GM21717 (cell line): ENCODE results near the gene LHPP.
"Not testable (repeated sequence)": the region's sequence is repeated elsewhere in the genome, so short reads cannot be mapped to it uniquely, and the experiment has no call there.

Experiments used
- ATAC-seq: cut with Tn5 transposase; IDR thresholded peaks from one replicate; pipeline ENCODE4 v1.9.1; 2021; ENCODE audit warnings: mild to moderate bottlenecking, moderate library complexity; ENCODE audit not compliant: unreplicated experiment

LHPP gene

DNA sequence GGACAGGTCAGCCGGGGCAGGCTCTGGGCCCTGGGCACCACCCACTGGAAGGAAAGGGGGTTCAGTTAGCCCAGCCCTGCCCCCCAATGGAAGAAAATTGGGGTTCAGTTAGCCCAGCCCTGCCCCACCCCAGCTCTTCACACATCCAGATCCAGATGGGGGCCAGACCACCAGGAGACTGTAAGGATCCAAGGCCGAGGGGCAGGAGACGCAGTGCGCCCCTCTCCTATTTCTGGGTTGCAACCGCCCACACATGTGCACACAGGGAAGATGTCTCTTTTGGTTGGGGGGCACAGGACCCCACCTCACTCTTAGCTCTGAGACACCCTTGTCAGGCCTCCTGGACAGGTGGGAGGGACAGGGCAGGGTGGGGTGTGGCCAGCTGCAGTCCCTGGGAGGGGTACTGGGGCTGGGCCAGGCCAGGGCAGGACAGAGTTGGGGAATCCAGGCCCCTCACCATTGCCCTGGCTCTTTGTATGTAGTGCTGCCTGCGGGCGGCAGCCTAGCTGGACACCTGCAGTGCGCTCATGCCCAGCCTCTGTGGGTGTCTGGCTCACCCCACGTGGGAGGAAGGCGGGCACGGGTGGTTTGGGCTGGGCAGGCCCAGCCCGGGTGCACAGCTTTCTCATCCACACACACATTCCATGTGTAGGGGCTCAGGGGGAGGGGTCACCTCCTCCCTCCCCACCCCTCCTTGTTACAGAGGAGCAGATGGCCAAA, 141.2 kb downstream of the LHPP start:
- no peak for ATAC-seq

DNA sequence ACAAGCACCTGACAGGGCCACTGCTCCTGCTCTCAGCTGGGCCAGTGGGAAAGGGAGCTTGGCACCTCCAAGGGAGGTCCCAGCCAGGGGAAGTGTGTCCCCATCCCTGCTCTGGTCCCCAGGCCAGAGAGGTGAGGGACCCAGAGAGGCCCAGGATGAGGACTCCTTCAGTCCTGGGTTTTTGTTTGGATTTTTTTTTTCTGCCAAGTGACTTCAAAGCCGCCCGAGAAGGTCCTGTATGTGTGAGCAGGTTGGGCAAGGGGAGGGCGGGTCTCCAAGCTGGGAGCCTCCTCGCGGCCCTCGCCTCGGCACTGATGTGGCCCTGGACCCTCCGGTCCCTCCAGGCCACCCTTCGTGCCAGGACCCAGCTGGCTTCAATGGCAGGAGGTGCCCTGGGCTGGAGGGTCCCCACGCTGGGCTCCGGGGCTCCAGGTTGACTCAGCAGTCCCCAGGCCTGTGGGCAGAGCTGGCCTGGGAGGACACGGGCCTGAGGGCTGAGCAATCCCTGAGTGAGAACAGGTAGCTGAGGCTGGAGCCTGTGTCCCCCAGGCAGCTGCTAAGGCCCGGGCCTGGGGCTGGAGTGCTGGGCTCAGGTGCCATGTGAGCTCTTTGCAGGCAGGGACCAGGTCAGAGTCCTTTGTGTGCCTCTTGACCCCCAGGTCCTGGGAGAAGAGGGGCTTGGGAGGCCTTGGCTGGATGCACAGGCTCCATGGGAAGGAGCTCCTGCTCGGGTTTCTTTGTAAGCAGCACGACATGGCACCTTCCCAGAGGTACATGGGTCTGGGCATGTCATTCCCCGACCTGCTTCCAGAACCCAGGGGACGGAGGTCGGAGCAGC, 142.0 kb downstream of the LHPP start:
- no peak for ATAC-seq

DNA sequence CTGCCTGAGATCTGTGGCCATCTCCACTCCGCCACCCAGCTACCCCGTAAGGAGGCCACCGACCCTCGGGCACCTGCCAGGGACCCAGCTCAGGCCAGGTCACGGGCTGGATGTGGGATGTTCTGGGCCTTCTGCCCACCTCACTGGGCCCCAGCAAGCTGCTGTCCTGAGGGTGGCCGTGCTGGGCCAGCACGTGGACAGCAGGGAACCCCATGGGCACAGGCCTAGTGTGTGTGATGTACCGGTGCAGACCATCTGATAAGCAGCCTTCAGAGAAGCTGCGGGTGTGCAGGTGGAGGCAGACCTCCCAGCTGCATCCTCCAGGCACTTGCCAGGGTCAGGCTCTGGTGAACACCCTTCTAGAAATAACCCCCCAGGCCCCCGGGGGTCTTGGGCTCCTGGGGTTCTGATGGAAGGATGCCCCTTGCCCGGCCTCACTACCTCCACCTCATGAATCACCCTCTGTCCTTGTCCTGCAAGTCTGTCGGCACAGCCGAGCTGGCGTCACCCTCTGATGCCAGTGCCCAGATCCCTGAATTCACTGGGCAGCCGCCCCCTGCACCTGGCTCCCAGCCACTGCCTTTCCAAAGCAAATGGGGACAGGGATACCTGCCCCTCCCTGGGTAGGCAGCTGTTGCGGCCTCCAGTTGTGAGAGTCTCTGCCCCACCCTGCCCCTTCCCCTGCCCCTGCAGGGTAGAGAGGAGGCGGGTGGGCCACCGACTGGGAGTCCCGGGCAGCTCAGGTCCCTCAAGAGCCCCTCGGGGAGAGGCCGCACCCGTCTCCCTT, 142.8 kb downstream of the LHPP start:
- ATAC-seq = no peak

DNA sequence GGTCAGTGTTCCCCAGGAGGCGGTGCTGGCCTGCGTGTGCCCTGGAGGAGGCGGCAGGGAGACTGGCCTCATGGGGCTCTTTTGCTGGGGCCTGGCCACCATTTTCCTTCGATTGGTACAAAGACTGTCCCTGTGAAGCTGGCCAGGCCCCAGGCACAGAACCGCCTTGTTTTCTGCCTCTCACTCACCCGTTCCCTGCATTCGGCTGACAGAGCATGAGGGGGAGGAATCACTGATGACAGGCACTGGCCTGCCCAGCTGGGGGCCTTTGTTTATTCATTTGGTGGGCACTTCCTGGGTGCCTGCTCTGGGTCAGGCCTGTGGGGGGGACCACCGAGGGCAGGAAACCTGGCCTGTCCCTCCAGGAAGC, 143.4 kb downstream of the LHPP start:
- no peak for ATAC-seq

DNA sequence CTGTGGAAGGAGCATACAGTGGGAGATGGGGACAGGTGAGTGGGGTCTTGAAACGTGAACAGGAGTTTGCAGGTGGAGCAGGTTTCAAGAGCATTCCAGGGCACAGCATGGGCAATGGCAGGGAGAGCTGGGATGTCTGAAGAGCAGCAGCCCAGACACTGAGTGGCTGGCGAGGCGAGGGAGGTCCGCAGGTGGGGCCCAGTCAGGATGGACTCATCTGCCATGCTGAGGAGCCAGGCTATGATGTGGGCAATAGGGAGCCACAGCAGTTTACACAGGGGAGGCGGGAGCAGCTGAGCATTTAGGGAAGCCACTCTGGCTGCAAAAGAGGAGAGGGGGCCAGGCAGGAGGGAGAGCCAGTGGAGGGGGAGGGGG, 143.8 kb downstream of the LHPP start:
- ATAC-seq = no peak

DNA sequence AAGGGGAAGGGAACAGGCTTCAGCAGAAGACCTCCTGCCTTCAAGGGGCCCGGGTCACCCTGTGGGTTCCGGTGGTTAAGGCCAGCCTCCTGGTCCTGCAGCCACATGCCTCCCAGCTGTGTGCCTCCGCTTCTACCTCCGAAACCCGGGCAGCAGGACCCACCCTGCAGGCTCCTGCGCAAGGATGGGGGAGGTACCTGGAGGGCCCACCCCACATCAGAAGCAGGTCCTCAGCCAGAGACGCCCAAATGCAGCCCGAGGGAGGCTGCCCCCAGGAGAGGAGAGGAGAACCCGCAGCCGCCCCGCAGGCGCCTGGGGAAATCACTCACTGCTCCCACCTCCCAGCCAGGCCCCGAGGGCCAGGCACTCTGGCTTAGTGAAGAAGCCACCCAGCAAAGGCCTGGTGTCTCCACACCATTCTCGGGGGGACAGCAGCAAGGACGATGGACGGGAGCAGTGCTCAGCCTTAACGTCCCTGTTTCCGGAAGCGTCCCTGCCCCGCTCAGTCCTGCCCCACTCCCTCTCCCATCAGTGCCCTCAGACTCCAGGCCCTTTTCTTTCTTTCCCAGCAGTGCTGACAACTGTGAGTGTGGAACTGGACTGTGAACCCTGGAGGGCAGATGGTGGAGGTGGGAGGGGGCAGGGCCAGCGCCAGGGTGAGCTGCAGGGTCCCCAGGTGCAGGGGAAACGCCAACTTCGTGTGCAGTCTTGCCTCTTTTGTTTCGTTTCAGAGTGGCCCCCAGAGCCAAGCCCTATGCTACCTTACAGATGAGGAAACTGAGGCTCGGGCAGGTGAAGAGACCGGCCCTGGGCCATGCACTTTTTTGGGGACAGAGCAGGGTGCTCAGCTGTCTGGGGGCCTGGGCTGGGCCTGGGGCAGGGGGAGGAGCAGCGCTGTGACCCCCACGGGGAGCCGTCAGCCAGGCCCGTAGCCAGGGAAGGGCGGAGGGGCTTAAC, 144.5 kb downstream of the LHPP start:
- ATAC-seq = no peak

DNA sequence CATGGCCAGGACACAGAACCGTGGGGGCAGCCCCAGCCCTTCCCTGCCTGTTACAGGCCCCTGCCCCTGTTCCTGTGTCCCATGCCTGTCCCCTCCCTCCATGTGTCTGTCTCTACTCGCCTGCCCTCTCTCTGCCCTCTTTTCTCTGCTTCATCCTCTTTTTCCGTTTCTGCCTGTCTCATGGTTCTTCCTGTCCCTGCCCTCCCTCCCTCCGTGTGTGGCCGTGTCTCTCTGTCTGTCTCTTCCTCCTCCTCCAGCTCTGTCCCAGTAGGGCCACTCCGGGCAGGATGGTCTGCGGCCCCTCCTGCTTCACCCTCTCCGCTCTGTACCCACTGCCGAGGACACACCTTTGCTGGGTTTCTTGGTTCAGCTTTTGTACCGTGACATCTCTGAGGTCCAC, 145.2 kb downstream of the LHPP start:
- ATAC-seq = no peak

DNA sequence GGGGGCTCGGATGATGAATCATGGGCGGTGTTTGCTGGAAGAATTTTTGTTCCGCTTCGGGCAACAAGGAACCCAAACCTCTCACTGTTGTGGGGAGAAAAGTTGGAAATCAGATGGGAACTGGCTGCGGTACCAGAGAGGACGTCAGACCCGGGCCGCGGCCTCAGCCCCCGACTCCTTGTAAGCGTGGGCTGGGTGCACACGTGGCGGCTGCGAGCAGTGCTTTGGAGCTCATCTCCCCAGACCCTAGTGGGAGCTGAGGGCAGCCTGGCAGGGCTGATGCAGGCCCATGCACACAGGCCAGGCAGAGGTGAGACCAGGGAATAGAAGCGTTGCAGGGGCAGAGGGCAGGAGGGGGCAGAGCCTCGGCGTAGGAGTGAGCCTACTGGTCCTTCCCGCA, 146.1 kb downstream of the LHPP start:
- no peak for ATAC-seq

DNA sequence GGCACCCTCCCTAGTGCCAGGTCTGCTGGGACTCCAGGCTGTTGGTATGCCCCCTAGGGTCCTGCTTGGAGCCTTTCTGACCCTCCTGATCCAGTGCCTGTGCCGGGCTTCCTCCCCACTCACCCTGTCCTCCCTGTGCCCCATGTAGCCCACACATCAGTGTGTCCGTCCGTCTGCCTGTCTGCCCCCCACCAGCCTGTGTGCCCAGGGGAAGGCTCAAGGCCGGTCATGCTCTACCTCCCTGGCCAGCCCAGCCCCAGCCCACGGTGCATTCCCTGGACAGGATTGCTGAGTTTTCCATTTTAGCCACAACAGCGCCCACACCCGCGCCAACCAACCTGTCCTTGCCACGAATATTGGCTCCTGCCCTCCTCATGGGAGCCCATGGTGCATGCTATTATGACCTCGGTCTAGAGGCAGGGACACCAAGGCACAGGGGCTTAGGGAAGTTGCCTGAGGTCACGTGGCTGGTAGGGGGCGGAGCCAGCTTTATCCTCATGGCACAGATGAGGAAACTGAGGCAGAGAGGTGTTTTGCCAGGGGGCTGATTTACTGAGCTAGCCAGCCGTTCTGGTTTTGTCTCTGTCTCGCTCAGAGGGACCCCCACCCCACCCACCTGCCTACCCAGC, 146.6 kb downstream of the LHPP start:
- ATAC-seq = no peak

DNA sequence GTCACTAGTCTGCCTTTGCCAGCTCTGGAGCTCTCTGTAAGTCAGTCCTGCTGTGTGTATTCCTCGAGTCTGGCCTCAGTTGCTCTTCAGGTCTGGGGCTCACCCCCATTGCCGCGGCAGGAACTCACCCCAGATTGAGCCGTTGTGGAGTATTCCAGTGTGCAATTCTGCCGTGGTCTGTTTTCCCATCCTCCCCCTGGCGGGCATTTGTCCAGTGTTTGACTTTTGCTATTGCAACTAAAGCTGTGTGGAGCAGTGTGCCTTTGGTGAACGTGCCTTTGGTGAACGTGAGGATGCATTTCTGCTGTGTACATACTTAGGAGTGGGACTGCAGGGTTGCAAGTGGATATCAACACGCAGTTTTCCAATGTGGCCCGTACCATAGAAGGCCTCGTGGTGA, 148.1 kb downstream of the LHPP start:
- ATAC-seq = no peak

DNA sequence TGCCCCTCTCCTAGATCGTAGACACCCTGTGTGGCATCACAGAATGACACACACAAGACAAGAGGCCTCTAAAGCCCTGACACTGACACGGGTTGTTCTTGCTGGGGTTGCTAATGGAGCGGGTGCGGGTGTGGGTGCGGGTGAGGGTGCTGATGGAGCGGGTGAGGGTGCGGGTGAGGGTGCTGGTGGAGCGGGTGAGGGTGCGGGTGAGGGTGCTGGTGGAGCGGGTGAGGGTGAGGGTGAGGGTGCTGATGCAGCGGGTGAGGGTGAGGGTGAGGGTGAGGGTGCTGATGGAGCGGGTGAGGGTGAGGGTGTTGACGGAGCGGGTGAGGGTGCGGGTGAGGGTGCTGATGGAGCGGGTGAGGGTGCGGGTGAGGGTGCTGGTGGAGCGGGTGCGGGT, 148.6 kb downstream of the LHPP start:
- not testable (repeated sequence) for ATAC-seq

DNA sequence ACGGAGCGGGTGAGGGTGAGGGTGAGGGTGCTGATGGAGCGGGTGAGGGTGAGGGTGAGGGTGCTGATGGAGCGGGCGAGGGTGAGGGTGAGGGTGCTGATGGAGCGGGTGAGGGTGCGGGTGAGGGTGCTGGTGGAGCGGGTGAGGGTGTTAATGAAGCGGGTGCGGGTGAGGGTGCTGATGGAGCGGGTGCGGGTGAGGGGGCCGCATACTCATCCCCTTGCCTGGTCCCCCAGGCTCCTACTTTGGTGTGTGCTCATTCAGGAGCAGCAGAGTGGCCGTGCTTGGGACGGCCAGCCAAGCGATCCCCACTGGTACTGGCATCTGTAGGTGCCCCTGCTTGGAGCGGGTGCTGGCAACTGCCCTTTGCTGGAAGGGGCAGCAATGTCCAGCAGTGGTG, 149.2 kb downstream of the LHPP start:
- ATAC-seq = not testable (repeated sequence)

DNA sequence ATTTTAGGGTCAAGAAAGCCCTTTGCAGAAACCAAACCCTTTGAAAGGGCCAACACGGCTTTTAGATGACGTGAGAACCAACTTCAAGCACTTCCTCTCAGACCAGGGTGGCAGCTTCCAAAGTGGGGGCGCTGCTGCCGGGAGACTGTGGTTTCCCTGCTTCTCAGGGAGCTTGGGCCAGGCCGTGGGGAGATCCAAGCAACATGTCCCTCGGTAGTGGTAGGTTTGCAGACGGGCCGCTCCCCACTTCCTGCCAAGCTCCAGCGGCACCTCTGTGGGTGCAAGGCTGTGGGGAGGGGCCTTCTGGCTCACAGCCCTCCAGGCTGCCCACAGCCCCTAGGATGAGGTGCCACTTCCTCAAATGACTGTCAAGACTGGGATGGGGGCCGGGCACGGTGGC, 150.1 kb downstream of the LHPP start:
- no peak for ATAC-seq

DNA sequence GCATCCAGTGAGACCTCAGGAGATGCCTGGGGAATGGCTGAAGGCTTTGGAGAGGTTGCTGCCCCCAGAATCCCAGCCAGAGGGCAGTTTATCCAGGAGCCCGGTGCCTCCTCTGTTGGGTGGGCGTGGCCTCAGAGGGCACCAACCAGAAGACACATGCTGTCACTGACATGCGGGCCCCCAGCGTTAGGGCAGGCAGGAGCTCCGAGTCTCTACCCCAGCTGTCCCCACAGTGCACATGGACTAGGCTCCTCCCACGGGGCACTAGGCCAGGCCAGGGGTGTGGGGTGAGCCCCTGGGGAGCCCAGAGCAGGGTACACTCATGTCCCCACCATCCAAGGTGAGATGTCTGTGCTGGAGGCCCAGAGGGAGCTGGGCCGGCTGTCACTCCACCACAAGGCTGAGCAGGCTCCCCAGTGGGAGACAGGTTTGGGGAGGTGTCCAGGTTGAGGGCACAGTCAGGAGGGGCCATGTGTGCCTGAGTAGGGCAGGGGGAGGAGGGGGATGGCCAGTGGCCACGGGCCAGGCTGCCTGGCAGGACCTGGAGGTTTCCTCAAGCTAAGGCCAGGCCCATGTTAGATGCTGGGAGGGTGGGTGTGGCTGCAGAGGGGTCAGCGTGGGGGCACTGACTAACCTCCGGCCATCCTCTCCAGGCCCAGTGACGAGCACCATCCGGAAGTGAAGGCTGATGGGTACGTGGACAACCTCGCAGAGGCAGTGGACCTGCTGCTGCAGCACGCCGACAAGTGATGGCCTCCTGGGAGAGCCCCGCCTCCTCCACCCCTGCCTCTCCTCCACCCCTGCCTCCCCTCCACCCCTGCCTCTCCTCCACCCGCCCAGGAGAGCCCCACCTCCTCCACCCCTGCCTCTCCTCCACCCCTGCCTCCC, 151.2 kb downstream of the LHPP start:
- no peak for ATAC-seq

DNA sequence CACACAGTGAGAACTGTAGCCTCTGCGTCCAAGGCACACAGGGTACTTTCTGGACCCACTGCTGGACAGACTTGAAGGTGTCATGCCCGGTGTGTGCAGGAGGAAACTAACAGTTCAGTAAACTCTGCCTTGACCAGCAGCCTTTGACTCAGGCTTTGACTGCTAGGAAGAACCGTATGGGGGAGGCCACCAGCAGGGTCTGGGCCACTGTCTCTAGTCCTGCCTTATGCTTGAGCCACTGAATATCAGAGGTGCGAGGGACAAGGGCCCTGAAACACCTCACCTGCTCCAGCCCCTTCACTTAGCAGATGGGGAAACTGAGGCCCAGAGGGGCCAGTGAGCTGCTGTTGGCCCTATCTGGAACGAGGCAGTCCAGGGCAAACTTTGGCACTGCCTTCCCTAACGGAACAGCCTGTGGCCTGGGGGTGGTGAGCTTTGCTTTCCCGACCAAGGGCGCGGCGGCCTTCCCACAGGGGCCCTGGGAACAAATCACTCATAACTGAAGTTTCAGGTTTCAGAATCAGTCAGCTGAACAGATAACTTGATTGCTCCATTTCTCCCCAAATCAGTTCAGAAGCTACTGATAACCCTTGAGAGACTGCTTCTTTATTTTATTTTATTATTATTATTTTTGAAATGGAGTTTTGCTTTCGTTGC, 152.5 kb downstream of the LHPP start:
- ATAC-seq = peak; percentile 73

DNA sequence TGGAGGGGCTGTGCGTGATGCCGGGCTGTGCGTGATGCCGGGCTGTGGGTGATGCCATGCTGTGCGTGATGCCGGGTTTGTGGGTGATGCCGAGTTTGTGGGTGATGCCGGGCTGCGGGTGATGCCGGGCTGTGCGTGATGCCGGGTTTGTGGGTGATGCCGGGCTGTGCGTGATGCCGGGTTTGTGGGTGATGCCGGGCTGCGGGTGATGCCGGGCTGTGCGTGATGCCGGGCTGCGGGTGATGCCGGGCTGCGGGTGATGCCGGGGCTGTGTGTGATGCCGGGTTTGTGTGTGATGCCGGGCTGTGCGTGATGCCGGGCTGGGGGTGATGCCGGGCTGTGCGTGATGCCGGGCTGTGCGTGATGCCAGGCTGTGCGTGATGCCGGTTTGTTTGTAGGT, 153.6 kb downstream of the LHPP start:
- no peak for ATAC-seq

DNA sequence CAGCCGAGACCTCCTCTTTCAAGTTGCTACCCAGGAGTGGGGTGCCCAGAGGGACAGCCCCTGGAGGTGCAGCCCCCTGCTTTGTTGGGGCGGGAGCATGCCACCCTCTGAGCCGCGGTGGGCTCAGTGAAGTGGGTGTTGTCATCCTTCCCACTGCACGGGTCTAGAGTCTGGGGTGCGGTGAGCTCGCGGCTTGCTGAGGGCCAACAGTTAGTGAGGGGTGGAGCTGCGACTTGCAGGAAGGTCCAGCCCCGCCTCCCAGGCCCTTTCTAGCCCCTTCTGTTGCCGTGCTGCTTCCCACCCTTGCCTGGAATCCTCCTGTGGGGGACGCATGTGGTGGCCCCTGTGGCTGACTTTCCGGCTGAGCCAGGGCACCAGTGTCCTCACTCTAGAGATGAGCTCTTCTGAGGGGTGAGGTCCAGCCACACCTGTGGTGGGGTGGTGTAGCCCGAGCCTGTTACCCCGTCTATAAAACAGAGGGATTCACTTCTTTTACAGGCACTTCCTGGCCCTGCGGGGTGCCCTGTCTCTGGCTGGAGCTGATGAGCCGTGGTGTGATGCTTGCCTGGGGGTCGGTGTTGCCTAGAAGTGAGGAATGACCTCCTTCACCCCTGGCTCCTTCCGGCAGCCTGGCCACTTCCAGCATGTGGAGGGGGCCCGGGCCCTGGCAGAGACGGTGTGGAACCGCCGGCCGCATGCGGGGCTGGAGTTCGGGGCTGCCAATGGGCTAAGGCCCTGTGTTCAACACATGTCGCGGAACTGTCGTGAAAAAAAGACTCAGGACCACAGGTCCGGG, 154.6 kb downstream of the LHPP start:
- no peak for ATAC-seq

DNA sequence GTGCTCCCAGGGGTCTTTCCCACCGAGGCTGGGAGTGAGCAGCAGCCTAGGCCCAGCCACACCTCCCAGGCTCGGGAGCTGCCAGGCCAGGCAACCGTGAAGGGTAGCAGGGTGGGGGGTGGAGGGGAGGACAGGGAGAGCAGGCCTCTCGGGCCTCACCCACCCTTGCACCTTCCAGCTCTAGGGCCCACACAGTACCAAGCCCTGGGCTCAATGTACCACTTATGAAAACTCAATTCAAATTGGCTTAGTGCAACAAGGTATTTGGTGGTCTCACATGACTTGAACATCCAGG, 155.2 kb downstream of the LHPP start:
- no peak for ATAC-seq
